Measurements from ENCODE around the gene ZNF438. TPM values are rescaled to one million over a fixed set of nuclear protein-coding genes. Genes with fewer than 3 reads are reported as not detected.

Gene ZNF438
- 0.83 and 0.97 TPM in 2 replicates for total RNA-seq (2021)
- long read RNA-seq, partial matches to known transcripts: 0 of 3 reads
- long read RNA-seq, other reads (novel, unspliced or antisense): 1 of 3 reads

- Histone ChIP-seq H3K79me2 (ENCODE audit: insufficient read depth, low read length) (no peaks in the 10 kb centered on the region), H3K27ac (ENCODE audit: insufficient read length, low read depth, low read length) (no peak within 1 kb of the TSS), H3K79me1 (ENCODE audit: insufficient read depth, low read depth, low read length, poor library complexity, severe bottlenecking) (no peaks in the 10 kb centered on the region), H3K14ac (ENCODE audit: insufficient read depth, low read length) (peak within 1 kb of the TSS; percentile 82; the same call in 1 of the 2 replicates), H3K56ac (ENCODE audit: insufficient read length, low read depth, low read length) (no peak within 1 kb of the TSS), H4K5ac (ENCODE audit: insufficient read length, low read depth, low read length) (no peak within 1 kb of the TSS), H2BK5ac (ENCODE audit: insufficient read length, low read length) (no peak within 1 kb of the TSS), H3K4ac (ENCODE audit: low read depth, low read length) (no peak within 1 kb of the TSS), H3T11ph (ENCODE audit: low read length) (no peak within 1 kb of the TSS), H3K23ac (ENCODE audit: insufficient read length, low read depth, low read length) (no peak within 1 kb of the TSS), H3K4me1 (ENCODE audit: insufficient read depth, low read length) (peaks cover 4% of the 10 kb centered on the region; the same call in 1 of the 2 replicates), H2BK12ac (ENCODE audit: insufficient read length, low read depth, low read length) (peak within 1 kb of the TSS; percentile 80), H3K9ac (ENCODE audit: extremely low read depth, insufficient read length, low read length) (peak within 1 kb of the TSS; percentile 28), H2BK20ac (ENCODE audit: low read depth, low read length, poor library complexity, severe bottlenecking) (no peak within 1 kb of the TSS), H3K4me2 (ENCODE audit: insufficient read depth, insufficient read length, low read length) (peak within 1 kb of the TSS; percentile 71), H4K20me1 (ENCODE audit: control insufficient read depth, insufficient read depth, insufficient read length) (no peaks in the 10 kb centered on the region), H2BK120ac (ENCODE audit: low read depth, low read length, poor library complexity, severe bottlenecking) (no peak within 1 kb of the TSS), H4K8ac (replicated peaks; ENCODE audit: insufficient read length, low read depth, low read length) (no peak within 1 kb of the TSS), H2AFZ (ENCODE audit: low read length) (peak within 1 kb of the TSS; percentile 87), H3K27me3 (ENCODE audit: insufficient read depth, low read length) (no peaks in the 10 kb centered on the region), H2BK15ac (ENCODE audit: low read depth, low read length) (no peak within 1 kb of the TSS), H3K18ac (ENCODE audit: insufficient read length, low read depth, low read length) (peak within 1 kb of the TSS; percentile 77), H4K91ac (ENCODE audit: insufficient read length, low read depth, low read length) (no peak within 1 kb of the TSS), H2AK5ac (ENCODE audit: insufficient read length, low read length) (no peak within 1 kb of the TSS), H3K9me3 (ENCODE audit: control insufficient read depth, low read depth, low read length) (no peaks in the 10 kb centered on the region), H3K23me2 (ENCODE audit: insufficient read length, low read depth, low read length, poor library complexity, severe bottlenecking) (no peaks in the 10 kb centered on the region)
- peaks cover 50% of the 10 kb centered on the region for H3K27me3 Mint-ChIP-seq (ENCODE audit: low read depth)
- peaks cover 0 to 5% of the 10 kb centered on the region in 2 experiments; a peak in 2 of 5 replicates for H3K9me3 Mint-ChIP-seq
- H3K27ac Mint-ChIP-seq: peak within 1 kb of the TSS; percentile 89 to 95 (median 94)
- peak; percentile 93 for DNase-seq
- H3K36me3 Mint-ChIP-seq (ENCODE audit: insufficient read depth in 1 of 3, low read depth in 3 of 3): no peaks in the 10 kb centered on the region
- TF ChIP-seq CTCF (conservative IDR thresholded peaks at IDR 0.05): peak; percentile 38; the same call in 2 of the 3 replicates
- H3K4me3 Mint-ChIP-seq: peak within 1 kb of the TSS; percentile 76 to 84
- WGBS (ENCODE audit: extremely low coverage, insufficient read length, low lambda C conversion rate): no CpG with 5 or more reads among the region's 66 CpGs
- H3K4me1 Mint-ChIP-seq: peaks cover 42 to 46% of the 10 kb centered on the region in 2 experiments
Measured at GRCh38 chr10:31031558-31032257, at the start of gene ZNF438. ZNF438 (minus strand) TSS chr10:31031865; CDS start chr10:30877034, 154,831 bp downstream.
